ENCODE results near the gene ALOX5AP. TPM values are rescaled to one million over a fixed set of nuclear protein-coding genes. Genes with fewer than 3 reads are reported as not detected.
A peak's percentile ranks its signal among the peaks of the same experiment; 100 is the strongest.

ALOX5AP gene
- total and polyA plus RNA-seq, 4 experiments from 2014 or later = 53.7 to 569 (median 215) TPM

DNA sequence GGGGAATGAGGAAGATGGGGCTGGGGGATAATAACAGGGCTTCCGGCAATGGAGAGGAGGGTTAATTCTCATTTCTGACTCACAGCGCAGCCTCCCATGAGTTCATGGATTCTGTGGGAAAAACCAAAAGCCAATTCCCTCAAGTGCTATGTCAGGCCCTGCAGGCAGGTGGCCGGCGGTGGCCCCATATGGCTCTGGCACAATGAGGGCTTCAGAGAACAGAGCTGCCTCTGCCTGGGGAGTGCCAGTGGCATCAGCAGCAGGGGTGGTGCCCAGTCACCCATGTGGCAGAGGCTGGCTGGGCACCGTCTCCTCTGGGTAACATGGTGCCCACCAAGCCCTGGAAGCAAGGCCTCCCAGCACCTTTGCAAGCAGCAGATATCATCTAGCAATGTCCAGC, 69.1 kb downstream of the ALOX5AP start:
- no peaks in the 10 kb centered on the region for H3K9me3 ChIP-seq (ENCODE audit: control insufficient read depth in 1 of 2, low read length in 2 of 2)
- Mint-ChIP-seq H3K27ac (peak overlapping the region in 1 of 7 donors; percentile 30), H3K4me3 (no peak overlapping the region), H3K9me3 (peaks cover 0 to 1% (median 0%) of the 10 kb centered on the region in 8 donors), H3K27me3 (no peaks in the 10 kb centered on the region), H3K36me3 (peaks cover 0 to 1% of the 10 kb centered on the region in 2 donors), H3K4me1 (peaks cover 7 to 21% (median 8%) of the 10 kb centered on the region in 4 donors)
- ChIA-PET POLR2A (ENCODE audit: partially characterized antibody) (interaction anchor here (1.4 kb wide), 1 partner anchor 339 kb away, joined by 9 read pairs; the partner anchor contains the start of gene HMGB1), CTCF (ENCODE audit: partially characterized antibody) (interaction anchor here (0.8 to 4.9 kb wide), 16 partner anchors 9 to 672 kb away, joined by 3 to 29 read pairs (median 5); no protein-coding TSS in a partner anchor)
- DNase-seq = no peak
- H3K27me3 ChIP-seq (ENCODE audit: insufficient read depth, low read length) = no peaks in the 10 kb centered on the region
- H3K4me3 ChIP-seq (ENCODE audit: low read length in 2 of 2) = no peak overlapping the region
- H3K36me3 ChIP-seq (ENCODE audit: insufficient read depth, low read length) = no peaks in the 10 kb centered on the region
- intact Hi-C loops (cut with micrococcal nuclease) = loop anchor here (5.0 to 10.0 kb wide), 2 partner anchors 232 to 240 kb away; no protein-coding TSS in a partner anchor
- H3K4me1 ChIP-seq (ENCODE audit: insufficient read depth, low read length) = peaks cover 9% of the 10 kb centered on the region
- no peak overlapping the region for H3K27ac ChIP-seq (ENCODE audit: low read depth, low read length)

GRCh38 chr13:30805132-30805537, 69.8 kb downstream of the ALOX5AP start:
- Mint-ChIP-seq H3K36me3 (peaks cover 0 to 4% of the 10 kb centered on the region in 2 donors), H3K4me1 (peaks cover 6 to 18% (median 7%) of the 10 kb centered on the region in 4 donors), H3K27me3 (no peaks in the 10 kb centered on the region), H3K9me3 (peaks cover 0 to 1% (median 0%) of the 10 kb centered on the region in 8 donors), H3K4me3 (no peak overlapping the region), H3K27ac (no peak overlapping the region)
- H3K4me1 ChIP-seq (ENCODE audit: insufficient read depth, low read length) = peaks cover 9% of the 10 kb centered on the region
- no peak overlapping the region for H3K4me3 ChIP-seq (ENCODE audit: low read length in 2 of 2)
- intact Hi-C loops (cut with micrococcal nuclease) = loop anchor here (10.0 kb wide), 1 partner anchor 240 kb away; no protein-coding TSS in a partner anchor
- H3K27ac ChIP-seq (ENCODE audit: low read depth, low read length) = no peak overlapping the region
- H3K36me3 ChIP-seq (ENCODE audit: insufficient read depth, low read length) = no peaks in the 10 kb centered on the region
- CTCF ChIA-PET (ENCODE audit: partially characterized antibody) = interaction anchor here (0.6 to 4.9 kb wide), 11 partner anchors 9 to 673 kb away, joined by 3 to 29 read pairs (median 4); no protein-coding TSS in a partner anchor
- no peaks in the 10 kb centered on the region for H3K9me3 ChIP-seq (ENCODE audit: control insufficient read depth in 1 of 2, low read length in 2 of 2)
- H3K27me3 ChIP-seq (ENCODE audit: insufficient read depth, low read length) = no peaks in the 10 kb centered on the region
- no peak for DNase-seq
- POLR2A ChIA-PET (ENCODE audit: partially characterized antibody) = no interaction called here

DNA sequence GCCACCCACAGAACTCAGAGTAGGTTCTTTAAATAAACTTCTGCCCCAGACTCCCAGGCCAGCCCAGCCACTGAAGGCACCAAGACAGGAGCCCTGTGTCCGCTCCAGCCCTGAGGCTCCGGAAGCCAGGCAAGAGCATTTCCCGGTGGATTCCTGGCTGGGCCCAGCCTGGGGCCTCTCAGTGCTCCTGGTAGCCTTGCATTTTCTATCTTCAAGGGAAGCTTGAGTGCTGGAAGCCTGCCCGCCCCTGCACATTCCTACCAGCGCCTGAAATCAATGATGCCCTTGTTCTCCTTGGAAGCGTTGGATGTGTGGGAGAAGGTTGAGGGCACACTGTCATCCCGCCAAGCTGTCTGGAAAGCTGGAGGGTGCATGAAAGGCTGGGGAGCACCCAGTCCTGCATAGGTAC, 70.3 kb downstream of the ALOX5AP start:
- peaks cover 4 to 14% (median 6%) of the 10 kb centered on the region in 4 donors for H3K4me1 Mint-ChIP-seq
- peaks cover 0 to 4% of the 10 kb centered on the region in 2 donors for H3K36me3 Mint-ChIP-seq
- no peaks in the 10 kb centered on the region for H3K9me3 ChIP-seq (ENCODE audit: control insufficient read depth in 1 of 2, low read length in 2 of 2)
- no peak overlapping the region for H3K27ac ChIP-seq (ENCODE audit: low read depth, low read length)
- no peaks in the 10 kb centered on the region for H3K36me3 ChIP-seq (ENCODE audit: insufficient read depth, low read length)
- H3K4me3 ChIP-seq (ENCODE audit: low read length in 2 of 2) = no peak overlapping the region
- H3K27me3 ChIP-seq (ENCODE audit: insufficient read depth, low read length) = no peaks in the 10 kb centered on the region
- no peak overlapping the region for H3K27ac Mint-ChIP-seq
- H3K4me1 ChIP-seq (ENCODE audit: insufficient read depth, low read length) = peaks cover 9% of the 10 kb centered on the region
- ChIA-PET POLR2A (ENCODE audit: partially characterized antibody) (no interaction called here), CTCF (ENCODE audit: partially characterized antibody) (interaction anchor here (0.6 to 4.9 kb wide), 7 partner anchors 8 to 673 kb away, joined by 3 to 29 read pairs (median 7); no protein-coding TSS in a partner anchor)
- intact Hi-C loops (cut with micrococcal nuclease) = loop anchor here (10.0 kb wide), 1 partner anchor 239 kb away; no protein-coding TSS in a partner anchor
- H3K27me3 Mint-ChIP-seq = no peaks in the 10 kb centered on the region
- no peak overlapping the region for H3K4me3 Mint-ChIP-seq
- peaks cover 0 to 1% (median 0%) of the 10 kb centered on the region in 8 donors for H3K9me3 Mint-ChIP-seq
- no peak for DNase-seq

DNA sequence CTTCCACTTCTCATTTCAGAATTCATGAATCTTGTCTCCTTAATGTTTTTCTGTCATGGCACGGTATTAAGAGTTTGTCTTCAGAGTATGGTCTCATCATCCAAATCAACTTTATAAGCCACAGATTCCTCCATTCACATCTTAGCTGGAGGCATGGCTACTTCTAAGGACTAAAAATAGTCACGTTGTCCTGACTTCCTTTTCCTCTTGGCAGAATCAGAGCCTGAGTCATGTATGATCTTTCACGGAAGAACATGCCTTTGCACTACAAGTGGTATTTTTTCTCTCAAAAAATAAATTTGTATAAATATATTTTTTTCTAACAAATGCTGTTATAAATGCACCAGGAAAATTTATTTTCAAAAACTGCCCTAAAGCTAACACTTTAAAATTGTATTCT, 71.4 kb downstream of the ALOX5AP start:
- H3K4me3 ChIP-seq (ENCODE audit: low read length in 2 of 2) = no peak overlapping the region
- H3K4me3 Mint-ChIP-seq = no peak overlapping the region
- H3K36me3 Mint-ChIP-seq = peaks cover 0 to 4% of the 10 kb centered on the region in 2 donors
- CTCF ChIA-PET (ENCODE audit: partially characterized antibody) = interaction anchor here (1.2 to 4.9 kb wide), 3 partner anchors 8 to 257 kb away, joined by 3 to 21 read pairs (median 6); no protein-coding TSS in a partner anchor
- intact Hi-C loops (cut with micrococcal nuclease) = loop anchor here (10.0 kb wide), 1 partner anchor 238 kb away; no protein-coding TSS in a partner anchor
- peaks cover 9% of the 10 kb centered on the region for H3K4me1 ChIP-seq (ENCODE audit: insufficient read depth, low read length)
- H3K27ac ChIP-seq (ENCODE audit: low read depth, low read length) = no peak overlapping the region
- no peaks in the 10 kb centered on the region for H3K36me3 ChIP-seq (ENCODE audit: insufficient read depth, low read length)
- H3K4me1 Mint-ChIP-seq = peaks cover 4 to 14% (median 6%) of the 10 kb centered on the region in 4 donors
- no peak overlapping the region for H3K27ac Mint-ChIP-seq
- peaks cover 0 to 1% (median 0%) of the 10 kb centered on the region in 8 donors for H3K9me3 Mint-ChIP-seq
- POLR2A ChIA-PET (ENCODE audit: partially characterized antibody) = no interaction called here
- no peak for DNase-seq
- no peaks in the 10 kb centered on the region for H3K27me3 Mint-ChIP-seq
- no peaks in the 10 kb centered on the region for H3K9me3 ChIP-seq (ENCODE audit: control insufficient read depth in 1 of 2, low read length in 2 of 2)
- no peaks in the 10 kb centered on the region for H3K27me3 ChIP-seq (ENCODE audit: insufficient read depth, low read length)

DNA sequence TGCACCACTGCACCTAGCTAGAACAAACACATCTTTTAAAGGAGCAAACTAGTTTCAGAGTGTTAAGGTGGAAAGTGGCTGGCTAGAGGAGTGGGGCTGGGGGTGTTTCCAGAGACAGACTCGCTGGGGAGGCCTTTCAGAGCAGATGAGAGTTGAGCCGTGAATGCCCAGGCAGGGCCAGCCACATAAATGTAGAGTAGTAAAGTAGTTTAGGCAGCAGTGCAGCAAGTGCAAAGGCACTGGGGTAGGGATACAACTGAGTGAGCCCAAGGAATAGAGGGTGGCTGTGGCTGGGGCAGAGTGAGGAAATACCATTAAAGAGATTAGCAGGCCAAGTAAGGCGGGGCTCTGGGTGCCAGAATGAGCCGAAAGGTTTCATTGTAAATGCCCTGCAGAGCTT, 72.0 kb downstream of the ALOX5AP start:
- no peak overlapping the region for H3K4me3 ChIP-seq (ENCODE audit: low read length in 2 of 2)
- Mint-ChIP-seq H3K4me1 (peaks cover 4 to 14% (median 6%) of the 10 kb centered on the region in 4 donors), H3K27me3 (no peaks in the 10 kb centered on the region), H3K9me3 (peaks cover 0 to 1% (median 0%) of the 10 kb centered on the region in 8 donors), H3K27ac (no peak overlapping the region), H3K36me3 (peaks cover 0 to 4% of the 10 kb centered on the region in 2 donors), H3K4me3 (no peak overlapping the region)
- peaks cover 9% of the 10 kb centered on the region for H3K4me1 ChIP-seq (ENCODE audit: insufficient read depth, low read length)
- no peak overlapping the region for H3K27ac ChIP-seq (ENCODE audit: low read depth, low read length)
- CTCF ChIA-PET (ENCODE audit: partially characterized antibody) = interaction anchor here (1.2 to 4.9 kb wide), 3 partner anchors 9 to 257 kb away, joined by 3 to 21 read pairs (median 6); no protein-coding TSS in a partner anchor
- DNase-seq = no peak
- no peaks in the 10 kb centered on the region for H3K27me3 ChIP-seq (ENCODE audit: insufficient read depth, low read length)
- intact Hi-C loops (cut with micrococcal nuclease) = loop anchor here (10.0 kb wide), 1 partner anchor 237 kb away; no protein-coding TSS in a partner anchor
- H3K36me3 ChIP-seq (ENCODE audit: insufficient read depth, low read length) = no peaks in the 10 kb centered on the region
- no peaks in the 10 kb centered on the region for H3K9me3 ChIP-seq (ENCODE audit: control insufficient read depth in 1 of 2, low read length in 2 of 2)
- POLR2A ChIA-PET (ENCODE audit: partially characterized antibody) = no interaction called here

- Mint-ChIP-seq H3K9me3 (peaks cover 0 to 1% (median 0%) of the 10 kb centered on the region in 8 donors), H3K4me1 (peaks cover 0 to 2% (median under 1%) of the 10 kb centered on the region in 4 donors), H3K27me3 (no peaks in the 10 kb centered on the region), H3K4me3 (no peak overlapping the region), H3K27ac (no peak overlapping the region), H3K36me3 (peaks cover 0 to 4% of the 10 kb centered on the region in 2 donors)
- Histone ChIP-seq H3K36me3 (ENCODE audit: insufficient read depth, low read length) (no peaks in the 10 kb centered on the region), H3K4me3 (ENCODE audit: low read length in 2 of 2) (no peak overlapping the region), H3K27ac (ENCODE audit: low read depth, low read length) (no peak overlapping the region), H3K9me3 (ENCODE audit: control insufficient read depth in 1 of 2, low read length in 2 of 2) (no peaks in the 10 kb centered on the region), H3K27me3 (ENCODE audit: insufficient read depth, low read length) (no peaks in the 10 kb centered on the region), H3K4me1 (ENCODE audit: insufficient read depth, low read length) (no peaks in the 10 kb centered on the region)
- POLR2A ChIA-PET (ENCODE audit: partially characterized antibody) = no interaction called here
- intact Hi-C loops (cut with micrococcal nuclease) = loop anchor here (10.0 kb wide), 1 partner anchor 236 kb away; no protein-coding TSS in a partner anchor
- DNase-seq = no peak
- CTCF ChIA-PET (ENCODE audit: partially characterized antibody) = no interaction called here
These were observed 73.3 kb downstream of the ALOX5AP start for GRCh38 chr13:30808600-30808999.

DNA sequence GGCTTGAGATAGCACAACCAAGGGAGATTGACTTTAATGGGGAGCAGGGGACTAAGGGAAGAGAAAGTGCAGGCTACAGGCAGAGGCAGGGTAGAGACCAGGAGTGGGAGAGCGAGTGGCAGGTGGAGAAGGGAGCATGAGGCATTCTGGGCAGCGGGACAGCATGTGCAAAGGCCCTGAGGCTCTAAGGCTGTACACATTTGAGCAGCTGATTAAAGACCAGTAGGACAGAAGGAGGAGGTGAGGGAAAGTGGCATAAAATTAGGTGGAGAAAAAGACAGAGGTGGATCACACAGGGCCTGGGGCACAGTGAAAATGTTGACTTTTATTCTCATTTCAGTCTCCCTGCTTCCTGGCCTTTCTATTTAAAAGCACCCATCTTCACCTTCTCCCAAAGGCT, 74.4 kb downstream of the ALOX5AP start:
- Histone ChIP-seq H3K9me3 (ENCODE audit: control insufficient read depth in 1 of 2, low read length in 2 of 2) (no peaks in the 10 kb centered on the region), H3K4me1 (ENCODE audit: insufficient read depth, low read length) (no peaks in the 10 kb centered on the region), H3K27me3 (ENCODE audit: insufficient read depth, low read length) (no peaks in the 10 kb centered on the region), H3K27ac (ENCODE audit: low read depth, low read length) (no peak overlapping the region), H3K36me3 (ENCODE audit: insufficient read depth, low read length) (no peaks in the 10 kb centered on the region), H3K4me3 (ENCODE audit: low read length in 2 of 2) (no peak overlapping the region)
- H3K27ac Mint-ChIP-seq = peak overlapping the region in 2 of 7 donors; percentile 25 to 63
- peaks cover 0 to 4% of the 10 kb centered on the region in 2 donors for H3K36me3 Mint-ChIP-seq
- no peaks in the 10 kb centered on the region for H3K27me3 Mint-ChIP-seq
- intact Hi-C loops (cut with micrococcal nuclease) = loop anchor here (10.0 kb wide), 1 partner anchor 235 kb away; no protein-coding TSS in a partner anchor
- H3K4me3 Mint-ChIP-seq = peak overlapping the region in 1 of 8 donors; percentile 36
- ChIA-PET POLR2A (ENCODE audit: partially characterized antibody) (interaction anchor here (0.6 kb wide), 1 partner anchor 110 kb away, joined by 3 read pairs; no protein-coding TSS in a partner anchor), CTCF (ENCODE audit: partially characterized antibody) (no interaction called here)
- H3K4me1 Mint-ChIP-seq = peaks cover 0 to 1% (median 0%) of the 10 kb centered on the region in 4 donors
- H3K9me3 Mint-ChIP-seq = peaks cover 0 to 1% (median 0%) of the 10 kb centered on the region in 8 donors
- no peak for DNase-seq
